HG03060 (cell line): Measurements from ENCODE around the gene MYO10.
"Not testable (repeated sequence)": the region's sequence is repeated elsewhere in the genome, so short reads cannot be mapped to it uniquely, and the experiment has no call there.

Experiments
- ATAC-seq: cut with Tn5 transposase; IDR thresholded peaks from one replicate; pipeline ENCODE4 v1.9.1; 2021; ENCODE audit warnings: low read depth, moderate number of reproducible peaks; ENCODE audit not compliant: unreplicated experiment

Gene MYO10

GRCh38 chr5:16889972-16890519 lies 46.0 kb downstream of the MYO10 start:
- no peak for ATAC-seq

GRCh38 chr5:16889203-16889971 lies 46.7 kb downstream of the MYO10 start:
- ATAC-seq, result no peak

GRCh38 chr5:16888694-16889124 lies 47.4 kb downstream of the MYO10 start:
- ATAC-seq, result no peak

GRCh38 chr5:16886793-16887345 lies 49.2 kb downstream of the MYO10 start:
- no peak for ATAC-seq

- no peak for ATAC-seq
Measured at GRCh38 chr5:16886366-16886736, 49.7 kb downstream of the MYO10 start.

GRCh38 chr5:16885635-16886365 lies 50.3 kb downstream of the MYO10 start:
- no peak for ATAC-seq

DNA sequence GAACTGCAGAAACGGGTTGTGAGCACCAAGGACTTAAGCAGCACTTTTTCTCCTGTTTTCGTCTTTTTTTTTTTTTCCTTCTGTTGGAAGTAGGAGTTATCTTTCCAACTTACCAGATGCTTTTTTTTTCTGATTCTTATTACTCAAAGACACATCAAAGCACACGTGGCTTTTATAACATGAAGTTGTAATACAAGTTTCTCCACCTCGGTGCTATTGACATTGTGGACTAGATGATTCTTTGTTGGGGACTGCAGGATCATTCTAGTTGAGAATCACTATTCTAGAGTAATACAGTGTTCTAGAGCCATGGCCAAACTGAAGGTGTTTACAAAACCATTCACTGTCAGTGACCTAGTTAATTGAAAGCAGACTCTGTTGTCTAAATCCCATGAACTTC lies 51.5 kb downstream of the MYO10 start:
- no peak for ATAC-seq

GRCh38 chr5:16883806-16884205 lies 52.3 kb downstream of the MYO10 start:
- ATAC-seq, result no peak

GRCh38 chr5:16883176-16883575 lies 52.9 kb downstream of the MYO10 start:
- ATAC-seq, result no peak

GRCh38 chr5:16881251-16881650 lies 54.8 kb downstream of the MYO10 start:
- ATAC-seq, result no peak

DNA sequence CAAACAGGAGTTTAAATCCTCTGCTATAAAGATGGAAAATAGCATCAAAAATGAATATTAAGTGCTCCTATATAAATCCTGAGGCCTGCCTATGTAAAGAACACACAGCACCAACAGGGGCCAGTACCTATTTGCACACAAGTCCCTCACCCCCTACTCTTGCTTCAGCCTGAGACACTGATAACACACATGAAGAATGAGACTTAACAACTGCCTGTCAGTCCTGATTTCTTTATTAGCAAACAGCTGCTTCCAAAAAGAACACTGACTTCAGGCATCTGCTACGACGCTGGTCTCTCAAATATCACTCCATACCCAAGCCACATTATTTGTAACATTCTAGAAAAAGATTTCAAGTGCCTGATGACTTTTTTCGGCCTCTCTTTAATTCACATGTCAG lies 55.5 kb downstream of the MYO10 start:
- ATAC-seq, result no peak

GRCh38 chr5:16879650-16880049 lies 56.4 kb downstream of the MYO10 start:
- no peak for ATAC-seq

- no peak for ATAC-seq
Measured at GRCh38 chr5:16879191-16879590, 56.9 kb downstream of the MYO10 start.

DNA sequence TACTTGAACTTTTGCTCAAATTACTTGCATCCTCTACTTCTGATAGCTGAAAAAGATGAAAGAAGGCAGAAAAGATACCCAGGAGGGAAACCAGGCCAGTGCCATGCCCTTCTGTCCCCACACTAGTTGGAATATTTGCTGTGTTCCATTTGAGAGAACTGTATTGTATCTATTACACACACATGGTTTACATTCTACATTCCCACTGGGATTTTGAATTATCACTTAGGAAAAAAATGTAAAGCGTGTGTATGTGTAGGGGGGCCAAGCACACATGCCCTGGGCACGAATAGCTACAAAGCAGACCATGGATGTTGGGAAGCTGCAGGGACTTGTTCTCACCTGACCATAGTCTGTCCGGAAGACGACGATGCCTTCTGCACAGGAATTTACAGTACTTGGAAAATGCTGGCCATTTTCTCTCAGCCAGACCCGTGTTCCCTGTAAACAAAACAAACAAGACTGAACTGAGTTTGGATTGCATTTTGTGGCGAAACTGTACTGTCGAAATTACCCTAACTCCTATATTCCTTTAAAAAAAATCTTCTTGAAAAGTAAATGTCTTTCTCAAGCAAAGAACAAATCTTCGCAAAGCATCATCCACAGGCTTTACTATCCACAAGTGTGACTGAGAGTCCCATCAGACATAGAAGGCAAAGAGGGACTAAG lies 58.7 kb downstream of the MYO10 start:
- ATAC-seq, result no peak

- ATAC-seq, result not testable (repeated sequence)
Measured at GRCh38 chr5:16874424-16874823, 61.7 kb downstream of the MYO10 start.

GRCh38 chr5:16871746-16872339 lies 64.2 kb downstream of the MYO10 start:
- ATAC-seq, result no peak

DNA sequence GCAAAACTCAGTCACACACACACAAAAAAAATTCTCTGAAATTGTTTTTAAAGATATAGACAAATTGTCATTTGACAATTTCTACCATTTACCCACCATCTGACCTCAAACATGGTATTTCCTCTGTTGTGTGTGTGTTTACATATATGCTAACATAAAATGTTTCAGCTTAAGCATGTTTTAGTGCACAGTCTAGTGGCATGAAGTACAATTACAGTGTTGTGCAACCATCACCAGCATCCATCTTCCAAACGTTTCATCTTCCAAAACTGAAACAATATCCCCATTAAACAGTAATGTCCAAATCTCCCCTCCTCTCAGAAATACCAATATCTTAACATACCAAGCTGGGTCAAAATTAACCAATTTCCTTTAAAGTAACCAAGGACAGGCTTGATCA lies 65.2 kb downstream of the MYO10 start:
- no peak for ATAC-seq

DNA sequence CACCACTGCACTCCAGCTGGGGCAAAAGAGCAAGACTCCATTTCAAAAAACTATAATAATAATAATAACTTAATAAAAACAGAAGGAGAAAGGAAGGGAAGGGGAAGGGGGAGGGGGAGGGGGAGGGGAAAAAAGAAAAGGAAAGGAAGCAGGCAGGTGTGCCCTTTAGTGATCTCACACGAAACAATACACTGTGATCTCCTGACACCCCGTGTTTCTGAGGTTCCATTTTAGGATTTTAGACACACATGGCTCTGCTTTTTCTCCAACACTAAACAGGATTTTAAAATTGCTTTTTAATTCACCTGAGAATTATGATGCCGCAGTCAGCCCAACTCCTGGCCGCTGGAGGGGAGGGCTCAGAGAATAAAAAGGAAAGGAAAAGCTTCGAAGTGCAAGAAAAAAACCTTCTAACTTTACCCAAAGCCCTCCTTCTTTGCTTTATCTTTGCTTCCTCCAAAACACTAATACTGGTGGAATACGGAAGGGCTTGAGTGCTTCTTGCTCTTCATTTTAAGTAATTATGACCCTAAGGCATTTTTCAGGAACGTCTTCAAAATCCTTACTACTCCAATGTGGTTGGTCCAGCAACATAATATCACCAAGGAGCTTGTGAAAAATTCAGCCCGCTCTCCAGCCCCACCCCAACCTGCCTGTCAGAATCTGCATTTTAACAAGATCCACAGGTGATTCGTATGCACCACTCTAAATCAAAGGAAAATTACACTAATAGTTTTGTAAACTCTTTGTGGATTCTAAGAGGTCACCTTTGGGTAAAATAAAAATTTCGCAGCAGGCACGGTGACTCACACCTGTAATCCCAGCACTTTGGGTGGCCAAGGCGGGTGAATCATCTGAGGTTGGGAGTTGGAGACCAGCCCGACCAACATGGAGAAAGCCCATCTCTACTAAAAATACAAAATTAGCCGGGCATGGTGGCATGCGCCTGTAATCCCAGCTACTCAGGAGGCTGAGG lies 66.0 kb downstream of the MYO10 start:
- ATAC-seq, result no peak

- no peak for ATAC-seq
Measured at GRCh38 chr5:16867577-16867953, 68.5 kb downstream of the MYO10 start.
